ENCODE data around the gene KCNQ1.

KCNQ1 gene

GRCh38 chr11:2466069-2466801 is 21.4 kb downstream of the KCNQ1 start:
- Histone ChIP-seq H3K27me3 (ENCODE audit: insufficient read depth, low read length) (no peaks in the 10 kb centered on the region), H4K20me1 (ENCODE audit: insufficient read depth, low read length) (no peaks in the 10 kb centered on the region), H3K4me1 (ENCODE audit: insufficient read depth, low read length, severe bottlenecking) (no peaks in the 10 kb centered on the region), H3K36me3 (ENCODE audit: insufficient read depth, low read length) (no peaks in the 10 kb centered on the region), H3K27ac (ENCODE audit: low read depth, low read length, poor library complexity, severe bottlenecking) (no peak overlapping the region), H3F3A (ENCODE audit: insufficient read depth, low read length) (no peaks in the 10 kb centered on the region), H3K79me2 (ENCODE audit: insufficient read depth, low read length) (no peaks in the 10 kb centered on the region), H3K9me2 (ENCODE audit: low read depth, low read length) (no peaks in the 10 kb centered on the region), H3K4me2 (ENCODE audit: low read length) (no peak overlapping the region), H3K9me3 (ENCODE audit: low read length) (no peaks in the 10 kb centered on the region), H2AFZ (ENCODE audit: low read length) (no peak overlapping the region), H3K4me3 (ENCODE audit: low read depth, low read length, poor library complexity, severe bottlenecking) (no peak overlapping the region), H3K9ac (ENCODE audit: low read length) (no peak overlapping the region)
- TF ChIP-seq EZH2 (IDR thresholded peaks at IDR 0.05; ENCODE audit: borderline replicate concordance, low read length), result no peak
- TF ChIP-seq CTCF (IDR thresholded peaks at IDR 0.05; ENCODE audit: low read length), result no peak

GRCh38 chr11:2466869-2467694 is 22.3 kb downstream of the KCNQ1 start:
- H3K4me1 ChIP-seq (ENCODE audit: insufficient read depth, low read length, severe bottlenecking), result no peaks in the 10 kb centered on the region
- H3K79me2 ChIP-seq (ENCODE audit: insufficient read depth, low read length), result no peaks in the 10 kb centered on the region
- H3K36me3 ChIP-seq (ENCODE audit: insufficient read depth, low read length), result no peaks in the 10 kb centered on the region
- no peak for TF ChIP-seq CTCF (IDR thresholded peaks at IDR 0.05; ENCODE audit: low read length)
- TF ChIP-seq EZH2 (IDR thresholded peaks at IDR 0.05; ENCODE audit: borderline replicate concordance, low read length), result no peak
- no peaks in the 10 kb centered on the region for H3K9me2 ChIP-seq (ENCODE audit: low read depth, low read length)
- no peak overlapping the region for H3K9ac ChIP-seq (ENCODE audit: low read length)
- H3F3A ChIP-seq (ENCODE audit: insufficient read depth, low read length), result no peaks in the 10 kb centered on the region
- H2AFZ ChIP-seq (ENCODE audit: low read length), result no peak overlapping the region
- peaks cover 3% of the 10 kb centered on the region; the same call in 1 of the 2 replicates for H3K27me3 ChIP-seq (ENCODE audit: insufficient read depth, low read length)
- no peaks in the 10 kb centered on the region for H4K20me1 ChIP-seq (ENCODE audit: insufficient read depth, low read length)
- H3K9me3 ChIP-seq (ENCODE audit: low read length), result no peaks in the 10 kb centered on the region
- H3K4me2 ChIP-seq (ENCODE audit: low read length), result no peak overlapping the region
- no peak overlapping the region for H3K4me3 ChIP-seq (ENCODE audit: low read depth, low read length, poor library complexity, severe bottlenecking)
- no peak overlapping the region for H3K27ac ChIP-seq (ENCODE audit: low read depth, low read length, poor library complexity, severe bottlenecking)

- Histone ChIP-seq H3K9me2 (ENCODE audit: low read depth, low read length) (no peaks in the 10 kb centered on the region), H2AFZ (ENCODE audit: low read length) (no peak overlapping the region), H3F3A (ENCODE audit: insufficient read depth, low read length) (no peaks in the 10 kb centered on the region), H3K79me2 (ENCODE audit: insufficient read depth, low read length) (no peaks in the 10 kb centered on the region), H3K9ac (ENCODE audit: low read length) (no peak overlapping the region), H3K9me3 (ENCODE audit: low read length) (no peaks in the 10 kb centered on the region), H3K4me1 (ENCODE audit: insufficient read depth, low read length, severe bottlenecking) (no peaks in the 10 kb centered on the region), H3K27ac (ENCODE audit: low read depth, low read length, poor library complexity, severe bottlenecking) (no peak overlapping the region), H3K4me3 (ENCODE audit: low read depth, low read length, poor library complexity, severe bottlenecking) (no peak overlapping the region), H3K27me3 (ENCODE audit: insufficient read depth, low read length) (peaks cover 3% of the 10 kb centered on the region; the same call in 1 of the 2 replicates), H4K20me1 (ENCODE audit: insufficient read depth, low read length) (no peaks in the 10 kb centered on the region), H3K4me2 (ENCODE audit: low read length) (no peak overlapping the region), H3K36me3 (ENCODE audit: insufficient read depth, low read length) (no peaks in the 10 kb centered on the region)
- TF ChIP-seq EZH2 (IDR thresholded peaks at IDR 0.05; ENCODE audit: borderline replicate concordance, low read length) (no peak), CTCF (IDR thresholded peaks at IDR 0.05; ENCODE audit: low read length) (no peak)
These were observed 22.9 kb downstream of the KCNQ1 start for GRCh38 chr11:2467695-2468055.
